OCI-M2 (cell line): ENCODE measurements around the gene RFX1.
"Not testable (repeated sequence)": the region's sequence is repeated elsewhere in the genome, so short reads cannot be mapped to it uniquely, and the experiment has no call there.

Experiments
- DNase-seq: peaks from one replicate; lab custom pipeline; 2025; ENCODE audit not compliant: unreplicated experiment; lab: John Stamatoyannopoulos, UW

The RFX1 gene

DNA sequence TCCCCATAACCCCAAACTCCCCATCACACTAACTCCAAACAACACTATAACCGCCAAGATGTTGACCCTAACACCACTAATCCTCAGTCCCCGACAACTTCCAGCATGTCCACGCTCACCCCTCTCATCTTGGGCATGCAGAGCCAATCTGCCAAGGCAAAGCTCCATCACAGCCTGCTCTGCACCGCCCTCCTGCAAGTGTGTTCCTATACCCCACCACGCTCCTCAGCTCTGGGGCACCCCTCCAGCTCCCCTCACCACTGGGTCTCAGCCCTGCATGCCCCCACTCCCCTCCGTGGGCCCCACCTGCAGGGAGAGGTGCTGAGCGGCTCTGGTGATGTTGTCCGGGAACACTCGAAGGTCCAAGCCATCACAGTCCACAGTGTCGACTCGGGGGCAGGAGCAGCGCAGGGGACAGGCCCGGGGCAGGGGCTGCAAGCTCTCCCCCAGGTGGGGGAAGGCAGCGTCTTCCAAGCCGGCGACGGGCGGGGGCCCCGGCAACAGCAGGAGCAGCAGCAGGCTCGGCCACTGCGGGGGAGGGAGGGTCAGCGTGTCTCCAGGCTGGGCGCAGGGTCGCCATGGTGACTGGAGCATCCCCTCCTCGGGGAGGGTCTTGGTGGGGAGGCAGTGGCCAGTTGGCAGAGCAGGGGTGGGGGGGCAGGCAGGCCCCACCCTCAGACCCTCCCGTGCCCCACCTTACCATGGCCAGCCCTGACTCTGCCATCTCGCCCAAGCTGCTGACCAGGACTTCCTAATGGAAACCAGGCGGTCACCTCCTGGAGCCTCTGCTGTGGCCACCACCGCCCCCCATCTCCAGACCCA, 68.4 kb downstream of the RFX1 start:
- no peak for DNase-seq

DNA sequence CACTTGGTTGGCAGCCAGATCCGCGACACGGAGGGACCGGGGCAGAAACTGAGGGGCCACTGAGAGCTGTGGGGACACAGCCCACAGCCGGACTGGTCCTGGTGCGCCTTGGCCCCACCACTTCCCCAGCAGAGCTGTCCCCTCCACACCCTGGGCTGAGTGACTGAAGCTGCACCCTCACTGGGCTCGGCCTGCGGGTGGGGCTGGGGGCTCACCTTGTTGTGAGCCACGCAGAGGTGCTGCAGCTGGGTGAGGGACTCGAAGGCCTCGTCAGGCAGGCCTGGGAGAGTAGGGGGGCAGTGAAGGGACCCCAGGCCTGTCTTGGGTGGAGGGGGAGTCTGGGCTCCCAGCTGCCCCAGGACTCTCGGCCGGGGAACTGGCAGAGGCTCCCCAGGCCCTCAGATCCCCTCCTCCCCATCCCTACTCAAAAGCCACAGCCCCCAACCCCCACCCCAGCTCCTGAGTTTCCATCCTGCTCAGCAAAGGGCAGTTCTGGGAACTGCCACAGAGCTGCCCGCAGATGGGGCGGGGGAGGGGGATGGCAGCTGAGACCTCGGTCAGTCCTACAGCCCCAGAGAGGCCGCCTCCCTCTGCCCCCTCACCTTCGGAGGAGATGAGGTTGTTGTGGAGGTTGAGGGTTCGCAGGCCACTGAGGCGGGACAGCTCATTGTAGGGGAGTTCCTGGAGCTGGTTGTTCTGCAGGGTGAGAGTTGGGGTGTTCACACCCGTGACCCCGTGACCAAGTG, 70.2 kb downstream of the RFX1 start:
- no peak for DNase-seq

DNA sequence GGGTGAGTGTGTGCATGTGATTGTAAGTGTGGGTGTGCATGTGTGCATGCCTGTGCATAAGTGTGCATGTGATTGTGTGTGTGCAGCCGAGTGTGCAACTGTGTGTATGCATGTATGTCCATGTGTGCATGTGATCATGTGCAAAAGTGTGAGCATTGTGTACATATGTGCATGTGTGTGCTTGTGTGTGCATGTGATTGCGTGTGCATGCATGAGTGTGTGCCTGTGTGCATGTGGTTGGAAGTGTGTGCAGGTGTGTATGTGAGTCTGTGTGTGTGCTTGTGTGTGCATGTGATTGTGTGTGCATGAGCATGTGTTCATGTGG, 71.4 kb downstream of the RFX1 start:
- no peak for DNase-seq

DNA sequence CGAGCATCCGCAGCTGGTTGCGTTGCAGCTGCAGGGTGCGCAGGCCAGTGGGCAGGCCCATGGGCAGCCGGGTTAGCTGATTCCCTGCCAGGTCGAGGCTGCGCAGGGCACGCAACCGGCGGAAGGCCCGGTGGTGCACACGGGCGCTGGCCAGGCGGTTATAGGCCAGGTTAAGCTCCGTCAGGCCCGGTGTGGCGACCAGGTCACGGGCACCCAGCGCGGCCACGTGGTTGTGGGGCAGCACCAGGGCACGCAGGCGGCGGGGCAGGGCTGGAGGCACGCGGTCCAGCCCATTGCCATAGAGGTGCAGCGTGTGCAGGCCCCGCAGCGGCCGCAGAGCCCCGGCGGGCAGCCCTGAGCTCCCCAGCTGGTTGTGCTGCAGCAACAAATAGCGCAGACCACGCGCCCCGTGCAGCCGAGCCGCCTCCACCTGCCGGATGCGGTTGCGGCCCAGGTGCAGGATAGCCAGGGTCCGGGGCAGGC, 73.2 kb downstream of the RFX1 start:
- DNase-seq = no peak

DNA sequence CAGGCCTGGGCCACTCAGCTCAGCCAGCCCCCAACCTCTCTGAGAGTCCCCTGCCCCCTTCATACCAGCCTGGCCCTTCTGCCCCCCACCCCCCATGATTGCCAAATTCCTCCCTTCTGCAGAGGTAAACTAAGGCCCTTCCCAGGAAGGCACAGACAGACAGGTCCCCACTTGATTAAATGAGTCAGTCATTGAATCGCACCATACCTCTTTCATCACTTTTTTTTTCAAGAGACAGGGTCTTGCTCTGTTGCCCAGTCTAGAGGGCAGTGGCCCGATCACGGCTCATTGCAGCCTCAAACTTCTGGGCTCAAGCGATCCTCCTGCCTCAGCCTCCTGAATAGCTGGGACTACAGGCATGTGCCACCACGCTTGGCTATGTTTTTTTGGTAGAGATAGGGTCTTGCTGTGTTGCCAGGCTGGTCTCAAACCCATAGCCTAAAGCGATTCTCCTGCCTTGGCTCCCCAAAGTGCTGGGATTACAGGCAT, 73.9 kb downstream of the RFX1 start:
- no peak for DNase-seq

DNA sequence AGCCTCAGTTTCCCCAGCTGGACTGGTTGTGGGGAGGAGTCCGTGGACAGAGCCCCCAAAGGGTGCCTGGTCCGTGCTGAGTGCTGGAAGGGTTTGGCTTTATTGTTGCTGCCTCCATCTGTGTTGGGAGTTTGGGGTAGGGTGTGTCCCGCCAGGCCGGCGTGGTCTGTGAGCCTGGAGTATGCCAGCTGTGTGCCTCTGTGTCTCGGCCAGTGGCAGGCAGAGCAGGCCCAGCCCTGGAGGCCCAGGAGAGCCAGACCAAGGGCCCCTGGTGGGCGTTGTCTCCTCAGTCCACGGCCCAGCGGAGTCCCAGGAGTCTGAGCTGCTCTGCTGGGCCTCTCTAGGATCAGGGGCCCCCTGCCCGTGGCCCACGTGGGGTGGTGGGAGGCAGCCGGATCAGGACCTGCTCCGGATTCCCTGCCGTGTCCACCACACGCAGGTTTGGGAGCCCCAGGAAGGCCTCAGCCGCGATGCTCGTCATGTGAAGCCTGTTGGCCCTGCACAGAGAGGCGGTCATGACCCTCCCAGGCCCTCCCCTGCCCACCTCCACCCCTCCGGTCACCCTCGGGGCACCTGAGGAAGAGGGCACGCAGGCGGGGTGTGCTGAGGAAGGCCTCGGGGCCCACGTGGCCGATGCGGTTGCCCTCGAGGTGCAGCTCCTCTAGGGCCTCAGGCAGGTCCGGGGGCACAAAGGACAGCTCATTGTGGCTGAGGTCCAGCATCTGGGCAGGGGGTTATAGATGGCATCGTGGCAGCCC, 74.5 kb downstream of the RFX1 start:
- DNase-seq = no peak

DNA sequence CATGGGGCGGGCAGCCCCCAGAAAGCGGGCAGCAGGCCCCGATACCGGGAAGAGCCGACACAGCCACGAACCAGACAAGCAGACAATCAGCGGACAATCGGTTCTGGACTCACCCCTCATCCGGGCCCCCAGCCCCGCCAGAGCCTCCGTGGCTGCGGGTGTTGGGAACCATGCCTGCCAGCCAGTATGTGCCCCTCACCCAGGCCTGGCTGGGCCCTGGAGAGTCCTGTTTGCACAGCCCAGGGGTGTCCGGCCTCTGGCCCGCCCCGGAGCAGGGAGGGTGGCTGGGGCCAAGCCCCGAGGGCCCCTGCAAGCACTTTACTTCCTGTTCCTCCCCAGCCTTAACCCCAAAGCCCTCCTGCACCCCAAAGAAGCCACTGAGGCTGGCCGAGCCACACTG, 75.7 kb downstream of the RFX1 start:
- DNase-seq = no peak

DNA sequence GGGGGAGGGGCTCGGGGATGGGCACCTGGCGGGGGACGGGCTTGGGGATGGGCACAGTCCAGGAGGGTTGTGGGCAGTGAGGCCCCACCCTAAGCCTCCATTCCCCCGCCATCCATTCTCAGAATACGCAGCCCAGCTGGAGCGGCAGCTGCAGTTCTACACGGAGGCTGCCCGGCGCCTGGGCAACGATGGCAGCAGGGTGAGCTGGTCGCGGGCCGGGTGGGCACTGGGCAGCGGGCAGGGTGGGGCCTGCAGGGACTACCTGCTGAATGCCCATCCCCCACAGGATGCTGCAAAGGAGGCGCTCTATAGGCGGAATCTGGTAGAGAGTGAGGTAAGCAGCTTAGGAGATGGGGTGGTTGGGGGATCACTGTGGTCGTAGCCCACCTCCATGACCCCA, 76.2 kb downstream of the RFX1 start:
- no peak for DNase-seq

DNA sequence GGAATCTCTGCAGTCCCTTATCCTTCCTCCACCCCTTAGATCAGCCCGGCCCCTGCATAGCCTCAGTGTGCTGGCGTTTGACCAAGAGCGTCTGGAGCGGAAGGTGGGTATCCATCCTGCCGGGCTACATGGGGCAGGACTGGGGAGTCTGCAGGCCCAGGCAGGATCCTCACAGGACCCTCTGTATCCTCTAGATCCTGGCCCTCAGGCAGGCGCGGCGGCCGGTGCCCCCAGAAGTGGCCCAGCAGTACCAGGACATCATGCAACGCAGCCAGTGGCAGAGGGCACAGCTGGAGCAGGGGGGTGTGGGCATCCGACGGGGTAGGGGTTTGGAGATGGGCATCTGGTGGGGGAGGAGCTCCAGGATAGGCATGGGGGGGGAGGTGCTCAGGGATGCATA, 76.8 kb downstream of the RFX1 start:
- no peak for DNase-seq

DNA sequence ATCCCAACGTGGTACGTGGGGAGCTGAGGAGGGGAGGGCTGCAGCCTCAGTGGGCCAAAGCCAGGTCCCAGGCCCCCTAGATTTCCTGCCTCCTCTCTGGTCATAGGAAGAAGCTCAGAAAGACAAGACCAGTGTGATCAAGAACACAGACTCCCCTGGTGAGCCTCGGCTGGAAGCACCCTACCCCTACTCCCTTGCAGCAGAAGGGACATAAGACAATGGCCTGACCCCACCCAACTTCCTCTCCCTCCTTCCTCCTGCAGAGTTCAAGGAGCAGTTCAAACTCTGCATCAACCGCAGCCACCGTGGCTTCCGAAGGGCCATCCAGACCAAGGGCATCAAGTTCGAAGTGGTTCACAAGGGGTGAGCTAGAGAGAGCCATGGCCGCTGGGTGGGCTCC, 79.4 kb downstream of the RFX1 start:
- no peak for DNase-seq

DNA sequence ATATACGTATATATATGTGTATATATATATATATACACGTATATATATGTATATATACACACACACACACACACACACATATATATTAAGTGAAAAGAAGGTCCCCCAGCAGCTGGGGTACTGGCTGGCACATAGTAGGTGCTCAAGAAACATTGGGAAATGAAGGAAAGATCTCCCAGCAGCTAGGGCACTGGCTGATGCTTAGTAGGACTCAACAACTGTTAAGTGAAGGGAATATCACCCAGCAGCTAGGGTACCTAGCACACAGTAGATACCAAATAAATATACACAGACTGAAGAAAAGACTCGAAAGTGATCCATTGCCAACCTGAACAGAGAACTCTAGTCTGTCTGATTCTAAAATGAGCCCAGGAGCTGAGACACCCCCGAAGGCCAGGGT, 80.1 kb downstream of the RFX1 start:
- DNase-seq = no peak

DNA sequence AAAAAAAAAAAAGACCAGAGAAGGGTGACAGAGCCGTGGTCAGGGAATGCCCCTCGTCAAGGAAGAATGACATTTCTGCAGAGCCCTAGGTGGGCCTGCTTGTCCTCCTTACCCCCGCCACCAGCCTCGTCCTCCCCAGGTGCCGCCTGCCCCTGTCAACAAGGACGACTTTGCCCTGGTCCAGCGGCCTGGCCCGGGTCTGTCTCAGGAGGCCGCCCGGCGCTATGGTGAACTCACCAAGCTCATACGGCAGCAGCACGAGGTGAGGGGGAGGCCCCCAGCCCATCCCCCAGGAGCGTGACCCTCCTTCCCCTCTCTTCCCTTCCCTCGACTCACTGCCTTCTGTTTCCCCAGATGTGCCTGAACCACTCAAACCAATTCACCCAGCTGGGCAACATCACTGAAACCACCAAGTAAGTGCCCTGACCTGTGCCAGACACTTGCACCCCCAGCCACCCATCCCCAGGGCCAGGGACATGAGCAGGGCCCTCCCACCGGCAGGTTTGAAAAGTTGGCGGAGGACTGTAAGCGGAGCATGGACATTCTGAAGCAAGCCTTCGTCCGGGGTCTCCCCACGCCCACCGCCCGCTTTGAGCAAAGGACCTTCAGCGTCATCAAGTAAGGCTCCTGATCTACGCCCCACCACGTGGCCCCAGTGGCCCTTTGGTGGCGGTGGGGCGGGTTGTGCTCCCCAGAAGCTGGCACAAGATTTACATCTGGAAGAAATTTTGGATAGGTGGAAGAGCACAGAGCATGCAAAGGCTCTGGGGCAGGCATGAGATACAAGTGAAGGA, 82.7 kb downstream of the RFX1 start:
- DNase-seq = no peak

DNA sequence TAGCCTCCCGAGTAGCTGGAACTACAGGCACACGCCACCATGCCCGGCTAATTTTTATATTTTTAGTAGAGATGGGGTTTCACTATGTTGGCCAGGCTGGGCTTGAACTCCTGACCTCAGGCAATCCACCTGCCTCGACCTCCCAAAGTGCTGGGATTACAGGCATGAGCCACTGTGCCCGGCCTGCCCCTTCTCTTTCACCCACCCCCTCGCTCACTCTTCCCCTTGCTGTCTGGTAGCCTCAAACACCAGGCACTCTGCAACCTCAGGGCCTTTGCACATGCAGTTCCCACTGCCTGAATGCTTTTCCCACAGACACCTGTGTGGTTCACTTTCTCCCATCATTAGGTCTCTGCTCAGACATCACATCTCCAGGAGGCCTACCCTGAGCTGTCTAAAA, 84.0 kb downstream of the RFX1 start:
- not testable (repeated sequence) for DNase-seq

DNA sequence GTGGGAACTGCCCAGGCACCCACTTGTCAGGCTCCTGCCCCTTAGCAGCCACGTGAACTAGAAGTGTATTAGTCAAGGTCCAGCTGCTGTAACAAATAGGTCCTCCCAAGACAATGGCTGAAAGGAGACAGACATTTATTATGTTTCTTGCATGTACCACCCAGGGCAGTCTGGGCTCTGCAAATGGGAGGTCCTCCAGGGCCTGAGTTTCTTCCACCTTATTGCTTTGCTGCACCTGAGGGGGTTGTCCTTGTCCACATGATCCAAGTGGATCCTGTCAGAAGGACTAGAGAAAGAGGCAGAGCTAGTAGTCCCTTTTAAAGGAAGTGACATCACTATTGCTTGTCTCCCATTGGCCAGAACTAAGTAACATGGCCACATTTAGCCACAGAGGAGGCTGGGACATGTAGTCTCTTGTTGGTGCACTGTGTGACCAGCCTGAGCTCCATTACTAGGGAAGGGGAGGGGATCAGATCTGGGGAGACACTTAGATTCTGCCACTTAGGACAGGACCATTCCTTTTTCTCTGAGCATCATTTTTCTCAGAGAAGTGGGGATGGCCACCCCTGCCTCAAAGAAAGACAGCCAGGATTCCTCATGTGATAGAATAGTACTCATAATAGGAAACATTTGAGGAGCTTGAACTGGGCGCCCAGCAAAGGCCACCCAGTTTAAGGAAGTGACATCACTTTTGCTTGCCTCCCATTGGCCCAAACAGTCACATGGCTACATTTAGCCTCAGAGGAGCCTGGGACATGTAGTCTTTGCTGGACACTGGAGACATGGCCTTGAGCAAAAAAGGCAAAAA, 85.0 kb downstream of the RFX1 start:
- peak; percentile 91 for DNase-seq

DNA sequence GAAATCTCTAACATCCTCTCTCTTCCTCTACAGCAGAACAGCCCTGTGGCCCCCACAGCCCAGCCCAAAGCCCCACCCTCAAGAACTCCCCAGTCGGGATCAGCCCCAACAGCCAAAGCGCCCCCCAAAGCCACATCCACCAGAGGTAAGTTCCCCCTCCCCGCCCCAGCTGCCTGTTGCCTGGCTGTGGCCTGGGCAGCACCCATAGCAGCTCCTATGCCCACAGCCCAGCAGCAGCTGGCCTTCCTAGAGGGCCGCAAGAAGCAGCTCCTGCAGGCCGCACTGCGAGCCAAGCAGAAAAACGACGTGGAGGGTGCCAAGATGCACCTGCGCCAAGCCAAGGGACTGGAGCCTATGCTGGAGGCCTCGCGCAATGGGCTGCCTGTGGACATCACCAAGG, 85.6 kb downstream of the RFX1 start:
- DNase-seq = no peak

DNA sequence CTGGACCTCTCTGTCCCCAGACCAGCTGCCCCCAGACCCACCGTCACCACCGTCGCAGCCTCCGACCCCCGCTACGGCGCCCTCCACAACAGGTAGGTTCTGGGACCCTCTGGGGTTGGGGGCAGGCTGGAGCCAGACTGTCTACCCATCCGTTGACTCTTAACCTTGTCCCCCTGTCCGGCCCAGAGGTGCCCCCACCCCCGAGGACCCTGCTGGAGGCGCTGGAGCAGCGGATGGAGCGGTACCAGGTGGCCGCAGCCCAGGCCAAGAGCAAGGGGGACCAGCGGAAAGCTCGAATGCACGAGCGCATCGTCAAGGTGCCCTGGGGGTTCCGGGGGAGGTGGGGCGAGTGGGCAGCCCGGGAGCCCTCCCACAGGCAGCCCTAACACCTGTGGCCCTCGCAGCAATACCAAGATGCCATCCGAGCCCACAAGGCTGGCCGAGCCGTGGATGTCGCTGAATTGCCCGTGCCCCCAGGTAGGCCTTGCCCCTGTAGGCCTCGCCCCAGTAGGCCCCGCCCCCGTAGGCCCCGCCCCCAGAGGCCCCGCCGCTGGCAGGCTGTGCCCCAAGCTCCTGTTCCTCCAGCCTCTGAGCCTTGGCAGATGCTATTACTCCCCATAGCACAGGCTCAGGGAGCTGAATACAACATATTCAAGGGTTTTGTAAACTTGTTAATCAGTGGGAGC, 87.3 kb downstream of the RFX1 start:
- no peak for DNase-seq

DNA sequence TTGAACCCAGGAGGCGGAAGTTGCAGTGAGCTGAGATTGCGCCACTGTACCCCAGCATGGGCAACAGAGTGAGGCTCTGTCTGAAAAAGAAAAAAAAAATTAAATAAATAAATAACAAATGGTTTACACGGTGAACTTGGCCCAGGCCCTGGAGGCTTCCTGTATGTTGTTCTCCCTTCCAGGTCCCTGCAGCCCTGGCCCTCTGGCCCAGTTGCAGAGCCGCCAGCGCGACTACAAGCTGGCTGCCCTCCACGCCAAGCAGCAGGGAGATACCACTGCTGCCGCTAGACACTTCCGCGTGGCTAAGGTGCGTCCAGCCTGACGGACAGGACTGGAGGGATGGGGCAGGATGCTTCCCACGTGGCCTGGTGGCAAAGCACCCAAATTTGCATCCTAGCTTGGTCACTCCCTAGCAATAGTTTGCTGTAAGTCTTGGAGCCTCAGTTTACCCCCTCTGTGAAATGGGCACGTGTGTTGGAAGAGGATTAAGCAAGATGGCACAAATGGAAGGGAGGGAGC, 88.2 kb downstream of the RFX1 start:
- DNase-seq = no peak

DNA sequence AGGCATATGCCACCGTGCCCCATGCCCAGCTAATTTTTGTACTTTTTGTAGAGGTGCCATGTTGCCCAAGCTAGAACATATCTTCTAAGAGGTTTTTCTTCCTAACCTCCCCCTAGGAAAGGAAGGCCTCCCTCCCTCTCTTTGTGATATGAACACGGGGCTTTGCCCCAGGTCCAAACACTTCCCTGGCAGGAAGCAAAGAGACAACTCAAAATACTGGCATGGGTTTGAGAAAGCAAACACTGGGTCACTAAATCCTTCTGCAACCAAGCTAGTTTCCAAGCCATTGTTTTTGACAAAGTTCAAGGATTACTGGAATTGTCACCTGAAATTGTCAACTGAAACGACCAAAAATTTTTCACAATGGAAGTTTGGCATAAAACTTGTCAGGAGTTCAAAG, 91.3 kb downstream of the RFX1 start:
- no peak for DNase-seq

DNA sequence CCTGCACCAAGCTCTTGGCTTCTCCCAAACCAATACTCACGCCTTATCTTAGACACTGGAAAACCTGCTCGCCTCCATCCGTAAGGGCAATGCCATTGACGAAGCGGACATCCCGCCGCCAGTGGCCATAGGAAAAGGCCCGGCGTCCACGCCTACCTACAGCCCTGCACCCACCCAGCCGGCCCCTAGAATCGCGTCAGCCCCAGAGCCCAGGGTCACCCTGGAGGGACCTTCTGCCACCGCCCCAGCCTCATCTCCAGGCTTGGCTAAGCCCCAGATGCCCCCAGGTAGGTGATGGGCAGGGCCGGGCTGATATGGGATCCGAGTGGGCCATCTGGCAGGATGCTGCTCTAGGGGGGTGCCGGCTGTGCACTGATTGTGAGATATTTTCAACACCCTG, 92.8 kb downstream of the RFX1 start:
- no peak for DNase-seq
